ENCODE data around the gene ZNF419.
A peak's percentile ranks its signal among the peaks of the same experiment; 100 is the strongest.

ZNF419 gene

DNA sequence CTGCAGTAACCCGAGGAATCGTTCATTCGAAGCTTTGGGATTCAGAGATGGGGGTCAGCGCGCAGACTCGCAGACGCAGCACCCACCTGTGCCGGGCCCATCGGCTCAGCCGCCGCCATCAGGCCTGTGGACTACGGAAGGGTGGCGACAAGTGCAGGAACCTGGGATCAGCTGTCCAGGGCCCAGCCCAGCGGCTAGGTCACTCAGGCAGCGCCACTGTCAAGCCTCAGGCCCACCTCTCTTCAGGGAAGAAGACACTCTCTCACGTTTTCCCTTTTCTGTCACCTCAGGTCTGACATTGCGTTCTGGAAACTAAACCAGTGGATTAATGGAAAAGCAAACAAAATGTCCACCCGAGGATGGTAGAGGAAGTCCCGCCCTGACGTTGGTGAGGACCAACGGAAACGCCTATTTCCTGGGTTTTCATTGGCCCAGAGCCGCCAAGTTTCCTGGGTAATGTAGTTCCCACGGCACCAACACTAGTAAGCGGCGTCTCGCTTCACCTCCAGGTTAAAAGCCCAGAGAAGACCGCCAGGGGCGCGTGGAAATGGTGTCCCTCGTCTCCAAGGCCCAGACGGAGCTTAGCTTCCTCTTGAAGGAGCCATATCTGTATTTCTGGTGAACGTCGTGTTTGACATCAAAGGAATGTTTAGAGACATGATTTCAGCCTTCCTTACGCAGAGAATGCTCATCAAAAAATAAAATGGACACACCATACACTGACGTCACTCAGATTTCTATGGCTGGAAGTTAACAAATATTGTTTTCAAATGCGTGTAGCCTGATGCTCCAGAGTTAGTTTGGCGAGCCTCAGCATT, 10.2 kb upstream of the ZNF419 start, which contains the start of gene ZNF772:
ZNF772 (minus strand) TSS at position 376 of the 818 bp plus-strand sequence; CDS start at position 119, 257 bp downstream.
- TF ChIP-seq YY1 (IDR thresholded peaks at IDR 0.05; ENCODE audit: low read depth), result peak; percentile 89
- no peak for TF ChIP-seq TEAD4 (IDR thresholded peaks at IDR 0.05)
- TF ChIP-seq EP300 (IDR thresholded peaks at IDR 0.05; ENCODE audit: borderline replicate concordance), result 0 out of 2 replicates have a peak, but pooled peaks have one; percentile 22
- TF ChIP-seq USF1 (IDR thresholded peaks at IDR 0.05), result 0 out of 2 replicates have a peak, but pooled peaks have one; percentile 7
- no peak for TF ChIP-seq EGR1 (IDR thresholded peaks at IDR 0.05)
- no peak for TF ChIP-seq REST (IDR thresholded peaks at IDR 0.05; ENCODE audit: low read depth)
- peak; percentile 10; the same call in 1 of the 2 replicates for TF ChIP-seq CEBPB (IDR thresholded peaks at IDR 0.05)
- TF ChIP-seq TAF1 (IDR thresholded peaks at IDR 0.05; ENCODE audit: low read depth), result peak; percentile 62
- no peak for TF ChIP-seq NFIC (IDR thresholded peaks at IDR 0.05)
- no peak for TF ChIP-seq TCF12 (IDR thresholded peaks at IDR 0.05; ENCODE audit: low read depth)
- TF ChIP-seq ZBTB7A (IDR thresholded peaks at IDR 0.05; ENCODE audit: low read depth), result no peak
- TF ChIP-seq RAD21 (IDR thresholded peaks at IDR 0.05; ENCODE audit: low read depth), result no peak
- TF ChIP-seq, protein P1, sequence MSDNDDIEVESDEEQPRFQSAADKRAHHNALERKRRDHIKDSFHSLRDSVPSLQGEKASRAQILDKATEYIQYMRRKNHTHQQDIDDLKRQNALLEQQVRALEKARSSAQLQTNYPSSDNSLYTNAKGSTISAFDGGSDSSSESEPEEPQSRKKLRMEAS (IDR thresholded peaks at IDR 0.05), result peak; percentile 78
- TF ChIP-seq FOXM1 (IDR thresholded peaks at IDR 0.05; ENCODE audit: borderline replicate concordance, low read depth), result no peak
- TF ChIP-seq CREB1 (IDR thresholded peaks at IDR 0.05; ENCODE audit: low read depth), result no peak

DNA sequence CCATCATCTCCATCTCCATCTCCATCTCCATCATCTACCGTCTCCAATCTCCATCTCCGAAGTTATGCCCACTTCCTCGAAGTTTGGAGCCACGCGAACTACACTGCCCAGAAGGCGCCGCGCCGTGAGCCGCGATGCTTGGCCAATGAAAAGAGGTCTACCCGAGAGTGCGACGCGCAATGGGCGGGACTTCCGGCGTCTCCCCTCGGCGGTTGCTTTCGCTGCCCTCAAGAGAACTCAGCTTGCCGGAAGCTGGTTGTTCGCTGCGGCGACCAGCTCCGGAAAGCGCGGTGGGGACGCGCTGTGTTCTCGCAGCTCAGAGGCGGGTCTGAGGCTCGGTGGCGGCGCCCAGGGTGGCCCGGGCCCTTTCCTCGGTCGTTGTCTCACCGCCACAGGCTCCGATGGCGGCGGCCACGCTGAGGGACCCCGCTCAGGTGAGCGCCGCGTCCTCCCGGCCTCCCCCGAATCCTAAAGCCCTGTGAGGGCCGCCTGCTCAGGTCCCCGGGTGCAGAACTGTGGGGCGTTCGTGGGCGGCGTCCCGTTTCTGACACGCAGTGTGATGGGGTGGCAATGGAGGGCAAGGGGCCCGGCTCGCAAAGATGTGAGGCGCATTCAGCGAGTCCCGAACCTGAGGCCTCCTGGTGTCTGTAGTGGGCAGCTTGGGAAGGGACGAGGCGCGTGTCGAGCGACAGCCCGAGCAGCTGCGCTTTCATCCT, 12.3 kb downstream of the ZNF419 start, which contains the start of gene ZNF773:
ZNF773 (plus strand) TSS at position 259 of the 716 bp plus-strand sequence; CDS start at position 402, 143 bp downstream.
- TF ChIP-seq TCF12 (IDR thresholded peaks at IDR 0.05; ENCODE audit: low read depth) (peak; percentile 29; the same call in 1 of the 2 replicates), TAF1 (IDR thresholded peaks at IDR 0.05; ENCODE audit: low read depth) (peak; percentile 79), CREB1 (IDR thresholded peaks at IDR 0.05; ENCODE audit: low read depth) (peak; percentile 80)
- TF ChIP-seq, protein P1 (IDR thresholded peaks at IDR 0.05), result peak; percentile 73

DNA sequence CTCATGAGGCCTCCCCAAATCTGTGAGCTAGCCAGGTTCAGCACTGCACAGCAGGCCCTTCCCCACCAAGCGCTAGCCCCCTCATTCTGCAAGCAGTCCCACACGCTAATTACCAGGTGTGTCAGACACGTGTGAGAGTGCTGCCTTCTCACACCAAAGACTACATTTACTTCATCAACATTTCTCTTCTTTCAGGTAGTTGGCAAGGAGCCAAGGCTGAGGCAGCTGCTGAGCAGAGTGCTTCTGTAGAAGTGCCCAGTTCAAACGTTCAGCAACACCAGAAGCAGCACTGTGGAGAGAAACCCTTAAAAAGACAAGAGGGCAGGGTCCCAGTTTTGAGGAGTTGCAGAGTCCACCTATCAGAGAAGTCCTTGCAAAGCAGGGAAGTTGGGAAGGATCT, 18.6 kb downstream of the ZNF419 start:
- TF ChIP-seq ZBTB7A (IDR thresholded peaks at IDR 0.05; ENCODE audit: low read depth), result no peak
- 0 out of 2 replicates have a peak, but pooled peaks have one; percentile 10 for TF ChIP-seq NFIC (IDR thresholded peaks at IDR 0.05)

- TF ChIP-seq TEAD4 (IDR thresholded peaks at IDR 0.05), result no peak
Measured at GRCh38 chr19:57511484-57511883, 23.9 kb downstream of the ZNF419 start.

GRCh38 chr19:57512845-57513244, 25.3 kb downstream of the ZNF419 start:
- TF ChIP-seq RAD21 (IDR thresholded peaks at IDR 0.05; ENCODE audit: low read depth), result no peak
- TF ChIP-seq YY1 (IDR thresholded peaks at IDR 0.05; ENCODE audit: low read depth), result no peak
- TF ChIP-seq REST (IDR thresholded peaks at IDR 0.05; ENCODE audit: low read depth), result no peak
- TF ChIP-seq TEAD4 (IDR thresholded peaks at IDR 0.05), result no peak
- no peak for TF ChIP-seq CREB1 (IDR thresholded peaks at IDR 0.05; ENCODE audit: low read depth)
- no peak for TF ChIP-seq NFIC (IDR thresholded peaks at IDR 0.05)
- TF ChIP-seq, protein P1 (IDR thresholded peaks at IDR 0.05), result no peak
- no peak for TF ChIP-seq ZBTB7A (IDR thresholded peaks at IDR 0.05; ENCODE audit: low read depth)

DNA sequence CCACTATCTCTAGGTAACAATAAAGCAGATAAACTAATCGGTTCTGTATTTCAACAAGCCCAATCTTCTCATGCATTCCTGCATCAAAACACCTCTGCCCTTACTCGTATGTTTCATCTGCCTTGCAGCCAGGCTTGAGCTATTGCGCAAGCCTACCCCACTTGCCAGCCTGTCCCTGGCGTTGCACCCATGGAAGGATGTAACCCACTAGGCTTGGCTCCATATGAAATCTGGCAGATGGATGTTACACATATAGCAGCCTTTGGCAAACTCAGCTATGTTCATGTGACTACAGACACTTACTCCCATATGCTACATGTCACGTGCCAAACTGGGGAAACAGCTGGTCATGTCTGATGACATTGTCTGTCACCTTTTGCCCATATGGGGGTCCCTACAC, 27.7 kb downstream of the ZNF419 start:
- TF ChIP-seq NFIC (IDR thresholded peaks at IDR 0.05), result no peak
- peak; percentile 34; the same call in 1 of the 2 replicates for TF ChIP-seq CEBPB (IDR thresholded peaks at IDR 0.05)

Measured in Ishikawa (cell line).